Measurements from ENCODE around the gene SULT1A1.
"Not testable (repeated sequence)": the region's sequence is repeated elsewhere in the genome, so short reads cannot be mapped to it uniquely, and the experiment has no call there.

The SULT1A1 gene

GRCh38 chr16:28608867-28609596, 812 bp downstream of the SULT1A1 start:
- DNase-seq (ENCODE audit: low read depth, low spot score) = not testable (repeated sequence)

- not testable (repeated sequence) for DNase-seq (ENCODE audit: low read depth, low spot score)
Observed at GRCh38 chr16:28608496-28608808, 1.4 kb downstream of the SULT1A1 start.

GRCh38 chr16:28607681-28608495, 2.0 kb downstream of the SULT1A1 start:
- not testable (repeated sequence) for DNase-seq (ENCODE audit: low read depth, low spot score)

GRCh38 chr16:28607116-28607623, 2.7 kb downstream of the SULT1A1 start:
- no peak for DNase-seq (ENCODE audit: low read depth, low spot score)

GRCh38 chr16:28606291-28607115, 3.3 kb downstream of the SULT1A1 start:
- DNase-seq (ENCODE audit: low read depth, low spot score) = no peak

- no peak for DNase-seq (ENCODE audit: low read depth, low spot score)
Observed at GRCh38 chr16:28604186-28604565, 5.7 kb downstream of the SULT1A1 start.

GRCh38 chr16:28603381-28604185, 6.3 kb downstream of the SULT1A1 start:
- no peak for DNase-seq (ENCODE audit: low read depth, low spot score)

GRCh38 chr16:28602529-28602928, 7.3 kb downstream of the SULT1A1 start:
- DNase-seq (ENCODE audit: low read depth, low spot score) = no peak

- DNase-seq (ENCODE audit: low read depth, low spot score) = not testable (repeated sequence)
Observed at GRCh38 chr16:28602062-28602461, 7.8 kb downstream of the SULT1A1 start.

- not testable (repeated sequence) for DNase-seq (ENCODE audit: low read depth, low spot score)
Observed at GRCh38 chr16:28601589-28601988, 8.3 kb downstream of the SULT1A1 start.

GRCh38 chr16:28600965-28601364, 8.9 kb downstream of the SULT1A1 start:
- not testable (repeated sequence) for DNase-seq (ENCODE audit: low read depth, low spot score)

GRCh38 chr16:28599377-28600285, 10.2 kb downstream of the SULT1A1 start:
- not testable (repeated sequence) for DNase-seq (ENCODE audit: low read depth, low spot score)

GRCh38 chr16:28597692-28598261, 12.1 kb downstream of the SULT1A1 start:
- no peak for DNase-seq (ENCODE audit: low read depth, low spot score)

GRCh38 chr16:28596840-28597691, 12.8 kb downstream of the SULT1A1 start, which contains the start of gene SULT1A2:
Gene SULT1A2, minus strand, starts transcription at chr16:28597050. Its CDS starts 1,120 bp downstream, at chr16:28595930.
- no peak for DNase-seq (ENCODE audit: low read depth, low spot score)

GRCh38 chr16:28596115-28596630, 13.7 kb downstream of the SULT1A1 start:
- DNase-seq (ENCODE audit: low read depth, low spot score) = no peak

GRCh38 chr16:28595451-28595850, 14.4 kb downstream of the SULT1A1 start:
- DNase-seq (ENCODE audit: low read depth, low spot score) = not testable (repeated sequence)

GRCh38 chr16:28592979-28593553, 16.8 kb downstream of the SULT1A1 start:
- DNase-seq (ENCODE audit: low read depth, low spot score) = no peak

- DNase-seq (ENCODE audit: low read depth, low spot score) = no peak
Observed at GRCh38 chr16:28592511-28592910, 17.3 kb downstream of the SULT1A1 start.
